Retinal pigment epithelial cell (primary cell): ENCODE data around the gene SLMAP.

Experiments
- DNase-seq: peaks from one replicate; pipeline ENCODE4 v3.0.0-alpha.2; 2010; ENCODE audit warnings: low read depth
- H3K4me3 ChIP-seq: 2 replicates; pipeline ENCODE4 v1.5.1; 2011; ENCODE audit warnings: mild to moderate bottlenecking, low read length, control low read depth, moderate library complexity
- CTCF ChIP-seq: conservative IDR thresholded peaks from 2 replicates; pipeline ENCODE4 v1.5.1; 2011; ENCODE audit warnings: low read depth, low read length, control low read depth, inconsistent platforms

Gene SLMAP

GRCh38 chr3:57718118-57718517 is 38.0 kb upstream of the SLMAP start:
- no peak for TF ChIP-seq CTCF

GRCh38 chr3:57726397-57726796 is 29.7 kb upstream of the SLMAP start:
- TF ChIP-seq CTCF = no peak
- H3K4me3 ChIP-seq = no peak overlapping the region
- DNase-seq = no peak

More at GRCh38 chr3:57718118-57718517, 38.0 kb upstream of the SLMAP start:
- DNase-seq = no peak
- H3K4me3 ChIP-seq = no peak overlapping the region

GRCh38 chr3:57727106-57727505 is 29.0 kb upstream of the SLMAP start:
- no peak for TF ChIP-seq CTCF
- no peak for DNase-seq
- H3K4me3 ChIP-seq = no peak overlapping the region

GRCh38 chr3:57729334-57730045 is 26.6 kb upstream of the SLMAP start:
- TF ChIP-seq CTCF = no peak
- DNase-seq = no peak
- no peak overlapping the region for H3K4me3 ChIP-seq

- no peak for TF ChIP-seq CTCF
- DNase-seq = no peak
- H3K4me3 ChIP-seq = no peak overlapping the region
These were observed 25.4 kb upstream of the SLMAP start for GRCh38 chr3:57730682-57731081.

GRCh38 chr3:57731311-57731710 is 24.8 kb upstream of the SLMAP start:
- no peak for TF ChIP-seq CTCF
- DNase-seq = no peak

GRCh38 chr3:57733790-57734189 is 22.3 kb upstream of the SLMAP start:
- no peak for DNase-seq
- no peak overlapping the region for H3K4me3 ChIP-seq
- no peak for TF ChIP-seq CTCF

More at GRCh38 chr3:57731311-57731710, 24.8 kb upstream of the SLMAP start:
- no peak overlapping the region for H3K4me3 ChIP-seq
